MM.1S (cell line): ENCODE data around the gene DOK6.

ENCODE experiments used
- DNase-seq: peaks from one replicate; pipeline ENCODE4 v3.0.0-alpha.2; 2015
- H2AFZ ChIP-seq: fragments of 300-600 bp; sonication (generic); 2 replicates; pipeline ENCODE4 v1.6.0; 2016; ENCODE audit warnings: antibody characterized with exemption, low read length
- H3F3A ChIP-seq: fragments of 300-600 bp; sonication (generic); 2 replicates; pipeline ENCODE4 v1.6.1; 2016; ENCODE audit warnings: mild to moderate bottlenecking, antibody characterized with exemption, low read length, moderate library complexity, mixed read lengths; ENCODE audit not compliant: insufficient read depth
- H3K27ac ChIP-seq: fragments of 300-600 bp; sonication (generic); 2 replicates; pipeline ENCODE4 v1.5.1; 2016; ENCODE audit warnings: mild to moderate bottlenecking, low read length
- H3K27me3 ChIP-seq: fragments of 300-600 bp; sonication (generic); replicated peaks from 2 replicates; pipeline ENCODE4 v1.6.0; 2016; ENCODE audit warnings: low read length; ENCODE audit not compliant: insufficient read depth
- H3K36me3 ChIP-seq: fragments of 300-600 bp; sonication (generic); replicated peaks from 2 replicates; pipeline ENCODE4 v1.6.1; 2016; ENCODE audit warnings: mild to moderate bottlenecking, low read length, mixed read lengths; ENCODE audit not compliant: insufficient read depth
- H3K4me1 ChIP-seq: fragments of 300-600 bp; sonication (generic); 2 replicates; pipeline ENCODE4 v1.6.1; 2016; ENCODE audit warnings: low read length, mixed read lengths
- H3K4me2 ChIP-seq: fragments of 300-600 bp; sonication (generic); 2 replicates; pipeline ENCODE4 v1.6.0; 2016; ENCODE audit warnings: low read depth, low read length
- H3K4me3 ChIP-seq: fragments of 300-600 bp; sonication (generic); 2 replicates; pipeline ENCODE4 v1.5.1; 2016; ENCODE audit warnings: low read length, mixed read lengths
- H3K79me2 ChIP-seq: fragments of 300-600 bp; sonication (generic); 2 replicates; pipeline ENCODE4 v1.6.1; 2016; ENCODE audit warnings: mixed run types, low read length, mixed read lengths
- H3K9ac ChIP-seq: fragments of 300-600 bp; sonication (generic); 2 replicates; pipeline ENCODE4 v1.6.1; 2016; ENCODE audit warnings: low read length, mixed read lengths
- H3K9me2 ChIP-seq: fragments of 300-600 bp; sonication (generic); replicated peaks from 2 replicates; pipeline ENCODE4 v1.6.1; 2016; ENCODE audit warnings: mild to moderate bottlenecking, low read length, mixed read lengths; ENCODE audit not compliant: insufficient read depth
- H3K9me3 ChIP-seq: fragments of 300-600 bp; sonication (generic); replicated peaks from 2 replicates; pipeline ENCODE4 v1.6.1; 2016; ENCODE audit warnings: mild to moderate bottlenecking, low read length, mixed read lengths; ENCODE audit not compliant: insufficient read depth
- H4K20me1 ChIP-seq: fragments of 300-600 bp; sonication (generic); 2 replicates; pipeline ENCODE4 v1.6.1; 2016; ENCODE audit warnings: mild to moderate bottlenecking, low read length, moderate library complexity, mixed read lengths; ENCODE audit not compliant: insufficient read depth
- EZH2 ChIP-seq: fragments of 300-600 bp; sonication (generic); optimal IDR thresholded peaks from 2 replicates; pipeline ENCODE3; 2017; ENCODE audit warnings: low read depth, mild to moderate bottlenecking, antibody characterized with exemption, low read length, mixed read lengths
- EZH2phosphoT487 ChIP-seq: fragments of 300-600 bp; sonication (generic); IDR thresholded peaks from 2 replicates; pipeline ENCODE4 v1.6.1; 2018; ENCODE audit warnings: antibody characterized with exemption, low read length
- TF ChIP-seq, protein P1 (sequence below): fragments of 300-600 bp; sonication (generic); IDR thresholded peaks from 2 replicates; pipeline ENCODE4 v1.5.1; 2016; ENCODE audit warnings: antibody characterized with exemption, low read length, mixed read lengths

Gene DOK6

GRCh38 chr18:69683176-69683575 is 282.5 kb downstream of the DOK6 start:
- no peaks in the 10 kb centered on the region for H3K4me1 ChIP-seq
- H4K20me1 ChIP-seq, result no peaks in the 10 kb centered on the region
- H2AFZ ChIP-seq, result no peak overlapping the region
- no peaks in the 10 kb centered on the region for H3K9me3 ChIP-seq
- TF ChIP-seq, protein P1, sequence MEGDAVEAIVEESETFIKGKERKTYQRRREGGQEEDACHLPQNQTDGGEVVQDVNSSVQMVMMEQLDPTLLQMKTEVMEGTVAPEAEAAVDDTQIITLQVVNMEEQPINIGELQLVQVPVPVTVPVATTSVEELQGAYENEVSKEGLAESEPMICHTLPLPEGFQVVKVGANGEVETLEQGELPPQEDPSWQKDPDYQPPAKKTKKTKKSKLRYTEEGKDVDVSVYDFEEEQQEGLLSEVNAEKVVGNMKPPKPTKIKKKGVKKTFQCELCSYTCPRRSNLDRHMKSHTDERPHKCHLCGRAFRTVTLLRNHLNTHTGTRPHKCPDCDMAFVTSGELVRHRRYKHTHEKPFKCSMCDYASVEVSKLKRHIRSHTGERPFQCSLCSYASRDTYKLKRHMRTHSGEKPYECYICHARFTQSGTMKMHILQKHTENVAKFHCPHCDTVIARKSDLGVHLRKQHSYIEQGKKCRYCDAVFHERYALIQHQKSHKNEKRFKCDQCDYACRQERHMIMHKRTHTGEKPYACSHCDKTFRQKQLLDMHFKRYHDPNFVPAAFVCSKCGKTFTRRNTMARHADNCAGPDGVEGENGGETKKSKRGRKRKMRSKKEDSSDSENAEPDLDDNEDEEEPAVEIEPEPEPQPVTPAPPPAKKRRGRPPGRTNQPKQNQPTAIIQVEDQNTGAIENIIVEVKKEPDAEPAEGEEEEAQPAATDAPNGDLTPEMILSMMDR, result no peak
- TF ChIP-seq EZH2, result no peak
- H3K4me2 ChIP-seq, result no peak overlapping the region
- DNase-seq, result no peak
- H3K36me3 ChIP-seq, result no peaks in the 10 kb centered on the region
- no peaks in the 10 kb centered on the region for H3K9me2 ChIP-seq
- no peaks in the 10 kb centered on the region for H3K27me3 ChIP-seq
- no peaks in the 10 kb centered on the region for H3F3A ChIP-seq
- H3K9ac ChIP-seq, result no peak overlapping the region
- H3K4me3 ChIP-seq, result no peak overlapping the region
- H3K79me2 ChIP-seq, result no peaks in the 10 kb centered on the region
- H3K27ac ChIP-seq, result no peak overlapping the region

DNA sequence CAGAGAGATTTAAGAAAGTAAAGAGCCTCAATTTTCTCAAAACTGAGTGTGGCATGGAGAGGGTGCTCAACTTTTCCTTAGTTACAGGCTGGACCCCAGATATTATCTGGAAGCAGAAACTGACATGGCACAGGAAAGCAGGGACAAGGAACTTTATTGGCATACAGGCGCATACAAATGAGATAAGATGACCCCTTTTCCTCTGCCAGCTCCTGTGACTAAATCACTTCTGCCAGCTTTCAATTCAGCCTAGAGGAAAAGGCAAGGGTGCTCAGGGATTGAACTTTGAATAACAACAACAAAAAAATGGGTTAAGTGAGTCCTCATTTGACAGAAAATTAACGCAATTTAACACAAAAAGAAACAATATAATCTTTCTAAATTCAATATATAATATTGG is 284.1 kb downstream of the DOK6 start:
- TF ChIP-seq EZH2phosphoT487 (no peak), EZH2 (no peak)
- TF ChIP-seq, protein P1, result no peak
- Histone ChIP-seq H3K27me3 (no peaks in the 10 kb centered on the region), H3K9ac (no peak overlapping the region), H3K4me2 (no peak overlapping the region), H2AFZ (no peak overlapping the region), H3K36me3 (no peaks in the 10 kb centered on the region), H3K27ac (no peak overlapping the region), H3F3A (no peaks in the 10 kb centered on the region), H3K4me3 (no peak overlapping the region), H4K20me1 (no peaks in the 10 kb centered on the region), H3K9me3 (no peaks in the 10 kb centered on the region), H3K9me2 (no peaks in the 10 kb centered on the region), H3K79me2 (no peaks in the 10 kb centered on the region), H3K4me1 (no peaks in the 10 kb centered on the region)
- no peak for DNase-seq

DNA sequence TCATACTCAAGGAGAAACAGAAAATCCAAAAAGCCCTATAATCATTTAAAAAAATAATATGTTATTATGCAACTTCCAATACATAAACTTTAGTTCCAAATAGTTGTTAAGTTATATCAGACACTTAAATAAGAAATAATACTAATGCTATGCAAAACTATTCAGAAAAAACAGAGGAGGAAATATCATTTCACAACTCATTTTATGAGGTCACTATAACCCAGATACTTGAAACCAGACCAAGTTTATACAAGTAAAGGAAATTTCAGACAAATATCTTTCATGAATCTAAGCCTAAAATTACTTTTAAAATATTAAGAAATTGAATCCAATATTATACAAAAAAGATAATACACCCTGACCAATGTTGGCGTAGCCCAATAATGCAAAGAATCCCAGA is 286.2 kb downstream of the DOK6 start:
- Histone ChIP-seq H3K4me2 (no peak overlapping the region), H3K4me1 (no peaks in the 10 kb centered on the region), H3K4me3 (no peak overlapping the region), H4K20me1 (no peaks in the 10 kb centered on the region), H3F3A (no peaks in the 10 kb centered on the region), H3K27me3 (no peaks in the 10 kb centered on the region), H3K9ac (no peak overlapping the region), H3K27ac (no peak overlapping the region), H3K79me2 (no peaks in the 10 kb centered on the region), H3K36me3 (no peaks in the 10 kb centered on the region), H2AFZ (no peak overlapping the region), H3K9me2 (no peaks in the 10 kb centered on the region), H3K9me3 (no peaks in the 10 kb centered on the region)
- DNase-seq, result no peak
- no peak for TF ChIP-seq EZH2phosphoT487
- TF ChIP-seq, protein P1, result no peak
- no peak for TF ChIP-seq EZH2
